Lung (tissue), 4 donors: Measurements from ENCODE around the gene CLEC11A. TPM values are rescaled to one million over a fixed set of nuclear protein-coding genes. Genes with fewer than 3 reads are reported as not detected.

Experiments
- polyA plus RNA-seq, 2 donors: library from polyadenylated mRNA; stranded (reverse); fragments of 200-250 nt; gene quantifications; one replicate each; pipeline ENCODE4 v1.2.1, GENCODE V29; 2013
- total RNA-seq, 2 donors: library from RNA; depleted of rRNA in 1 of 2; stranded (reverse); fragments of >200 nt in 1 of 2; gene quantifications; one replicate each; pipeline ENCODE4 v1.2.1, GENCODE V29; 2014 to 2021
- donor health status: Bipolar disorder and iron deficiency.
- donor health status: healthy.
- donor health status: DM: yes; HTN: yes; CAD: no.

CLEC11A gene
- total and polyA plus RNA-seq, 4 donors, result 7.7 to 24.6 (median 11.1) TPM

Other genes with a start within 250 kb of the CLEC11A start
- 100 to 1,000 TPM in 1 of 2 donors, 10 to 100 TPM in 1; 62.2 to 165 TPM for gene EMC10, start 246.9 kb upstream of the CLEC11A start, total RNA-seq
- gene EMC10, start 246.9 kb upstream of the CLEC11A start, polyA plus RNA-seq, result 100 to 1,000 TPM; 133 to 140 TPM
- 1 to 10 TPM; 1.7 to 2.7 TPM for gene GARIN5A, start 246.5 kb upstream of the CLEC11A start, total RNA-seq
- 1 to 10 TPM; 2.1 to 5.0 TPM for gene GARIN5A, start 246.5 kb upstream of the CLEC11A start, polyA plus RNA-seq
- 10 to 100 TPM in 1 of 2 donors, 1 to 10 TPM in 1; 9.8 to 66.9 TPM for gene JOSD2, start 212.2 kb upstream of the CLEC11A start, total RNA-seq
- gene JOSD2, start 212.2 kb upstream of the CLEC11A start, polyA plus RNA-seq, result 10 to 100 TPM; 60.2 to 76.8 TPM
- gene ASPDH, start 209.5 kb upstream of the CLEC11A start, total RNA-seq, result not detected
- not detected for gene ASPDH, start 209.5 kb upstream of the CLEC11A start, polyA plus RNA-seq
- gene LRRC4B, start 154.9 kb upstream of the CLEC11A start, total RNA-seq, result 10 to 100 TPM in 1 of 2 donors, 1 to 10 TPM in 1; 2.5 to 10.8 TPM
- 1 to 10 TPM; 1.7 to 3.0 TPM for gene LRRC4B, start 154.9 kb upstream of the CLEC11A start, polyA plus RNA-seq
- gene SYT3, start 83.5 kb upstream of the CLEC11A start, total RNA-seq, result 1 to 10 TPM in 1 of 2 donors, under 1 TPM in 1; 0.60 to 1.5 TPM
- under 1 TPM; 0.23 to 0.81 TPM for gene SYT3, start 83.5 kb upstream of the CLEC11A start, polyA plus RNA-seq
- gene C19orf81, start 73.9 kb upstream of the CLEC11A start, total RNA-seq, result 1 to 10 TPM in 1 of 2 donors, not detected in 1; 2.5 TPM
- 1 to 10 TPM; 1.3 to 1.7 TPM for gene C19orf81, start 73.9 kb upstream of the CLEC11A start, polyA plus RNA-seq
- 1 to 10 TPM in 1 of 2 donors, under 1 TPM in 1; 0.15 to 1.2 TPM for gene SHANK1, start 3.6 kb upstream of the CLEC11A start, total RNA-seq
- gene SHANK1, start 3.6 kb upstream of the CLEC11A start, polyA plus RNA-seq, result under 1 TPM; 0.18 to 0.24 TPM
- gene GPR32, start 47.1 kb downstream of the CLEC11A start, total RNA-seq, result not detected
- gene GPR32, start 47.1 kb downstream of the CLEC11A start, polyA plus RNA-seq, result not detected
- not detected for gene ACP4, start 67.1 kb downstream of the CLEC11A start, total RNA-seq
- gene ACP4, start 67.1 kb downstream of the CLEC11A start, polyA plus RNA-seq, result not detected
- under 1 TPM in 1 of 2 donors, not detected in 1; 0.92 TPM for gene KLK1, start 100.4 kb downstream of the CLEC11A start, total RNA-seq
- gene KLK1, start 100.4 kb downstream of the CLEC11A start, polyA plus RNA-seq, result under 1 TPM; 0.25 to 0.83 TPM
- gene KLK15, start 110.2 kb downstream of the CLEC11A start, total RNA-seq, result not detected
- not detected for gene KLK15, start 110.2 kb downstream of the CLEC11A start, polyA plus RNA-seq
- not detected for gene KLK3, start 131.6 kb downstream of the CLEC11A start, total RNA-seq
- not detected for gene KLK3, start 131.6 kb downstream of the CLEC11A start, polyA plus RNA-seq
- gene KLK2, start 150.1 kb downstream of the CLEC11A start, total RNA-seq, result not detected
- not detected for gene KLK2, start 150.1 kb downstream of the CLEC11A start, polyA plus RNA-seq
- gene KLK4, start 188.0 kb downstream of the CLEC11A start, total RNA-seq, result not detected
- gene KLK4, start 188.0 kb downstream of the CLEC11A start, polyA plus RNA-seq, result under 1 TPM; 0.03 to 0.26 TPM
- under 1 TPM in 1 of 2 donors, not detected in 1; 0.60 TPM for gene KLK5, start 229.7 kb downstream of the CLEC11A start, total RNA-seq
- gene KLK5, start 229.7 kb downstream of the CLEC11A start, polyA plus RNA-seq, result under 1 TPM in 1 of 2 donors, not detected in 1; 0.06 TPM
- not detected for gene KLK6, start 246.2 kb downstream of the CLEC11A start, total RNA-seq
- not detected for gene KLK6, start 246.2 kb downstream of the CLEC11A start, polyA plus RNA-seq